Lower lobe of right lung (tissue), 2 donors: ENCODE measurements around the gene OR2H2. TPM values are rescaled to one million over a fixed set of nuclear protein-coding genes. Genes with fewer than 3 reads are reported as not detected.

Experiments used
- ATAC-seq, 2 donors: fragments of 200-7000 bp; cut with Tn5 transposase; one replicate each; pipeline ENCODE4 v1.9.1; 2020 to 2022; ENCODE audit warnings: mild to moderate bottlenecking in 2 of 2, moderate library complexity in 2 of 2
- DNase-seq: peaks from one replicate; pipeline ENCODE4 v3.0.0-alpha.2; 2020
- H3K27ac ChIP-seq: fragments of 200-600 bp; one replicate; pipeline ENCODE4 v1.8.0; 2022
- H3K27me3 ChIP-seq: fragments of 200-600 bp; one replicate; pipeline ENCODE4 v1.8.0; 2022; ENCODE audit warnings: low read depth
- H3K36me3 ChIP-seq: fragments of 200-600 bp; one replicate; pipeline ENCODE4 v1.8.0; 2022; ENCODE audit warnings: mild to moderate bottlenecking
- H3K4me1 ChIP-seq: fragments of 200-600 bp; one replicate; pipeline ENCODE4 v1.8.0; 2022
- H3K4me3 ChIP-seq: fragments of 200-600 bp; one replicate; pipeline ENCODE4 v1.8.0; 2022; ENCODE audit warnings: mild to moderate bottlenecking
- H3K9me3 ChIP-seq: fragments of 200-600 bp; one replicate; pipeline ENCODE4 v1.8.0; 2022
- intact Hi-C: fragments of 100-400 bp; cut with DNase I; formaldehyde crosslinking; loops from one replicate; pipeline ENCODE4 v1.11.0; 2022
- total RNA-seq: library from RNA; stranded (reverse); fragmentation: NEBNext Ultra II Directional; extraction: Animal tissue kit (Norgen Biotek cat#: 25700); gene quantifications from one replicate; pipeline ENCODE4 v1.2.1, GENCODE V29; 2021
- TF ChIP-seq, protein P1 (sequence below): fragments of 200-600 bp; IDR thresholded peaks from one replicate; pipeline ENCODE4 v1.8.0; 2022; ENCODE audit warnings: antibody characterized with exemption, mild to moderate bottlenecking
- donor health status: DM: no; HTN: yes; CAD: no; lungs with severe emphysema.

The OR2H2 gene
- total RNA-seq, 1 donor from 2014 or later, result not detected

GRCh38 chr6:29611426-29611825 lies 26.5 kb downstream of the OR2H2 start:
- Histone ChIP-seq H3K4me3 (no peak overlapping the region), H3K27ac (no peak overlapping the region), H3K36me3 (peaks cover 78% of the 10 kb centered on the region), H3K4me1 (no peaks in the 10 kb centered on the region), H3K9me3 (no peaks in the 10 kb centered on the region), H3K27me3 (no peaks in the 10 kb centered on the region)
- ATAC-seq (no peak), DNase-seq (no peak)
- TF ChIP-seq, protein P1, sequence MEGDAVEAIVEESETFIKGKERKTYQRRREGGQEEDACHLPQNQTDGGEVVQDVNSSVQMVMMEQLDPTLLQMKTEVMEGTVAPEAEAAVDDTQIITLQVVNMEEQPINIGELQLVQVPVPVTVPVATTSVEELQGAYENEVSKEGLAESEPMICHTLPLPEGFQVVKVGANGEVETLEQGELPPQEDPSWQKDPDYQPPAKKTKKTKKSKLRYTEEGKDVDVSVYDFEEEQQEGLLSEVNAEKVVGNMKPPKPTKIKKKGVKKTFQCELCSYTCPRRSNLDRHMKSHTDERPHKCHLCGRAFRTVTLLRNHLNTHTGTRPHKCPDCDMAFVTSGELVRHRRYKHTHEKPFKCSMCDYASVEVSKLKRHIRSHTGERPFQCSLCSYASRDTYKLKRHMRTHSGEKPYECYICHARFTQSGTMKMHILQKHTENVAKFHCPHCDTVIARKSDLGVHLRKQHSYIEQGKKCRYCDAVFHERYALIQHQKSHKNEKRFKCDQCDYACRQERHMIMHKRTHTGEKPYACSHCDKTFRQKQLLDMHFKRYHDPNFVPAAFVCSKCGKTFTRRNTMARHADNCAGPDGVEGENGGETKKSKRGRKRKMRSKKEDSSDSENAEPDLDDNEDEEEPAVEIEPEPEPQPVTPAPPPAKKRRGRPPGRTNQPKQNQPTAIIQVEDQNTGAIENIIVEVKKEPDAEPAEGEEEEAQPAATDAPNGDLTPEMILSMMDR, result no peak
- intact Hi-C loops, result no loop called here

GRCh38 chr6:29617782-29618554 lies 33.0 kb downstream of the OR2H2 start:
- no peak for ATAC-seq
- TF ChIP-seq, protein P1, result no peak
- Histone ChIP-seq H3K4me3 (no peak overlapping the region), H3K4me1 (no peaks in the 10 kb centered on the region), H3K36me3 (peaks cover 48% of the 10 kb centered on the region), H3K27me3 (no peaks in the 10 kb centered on the region), H3K27ac (no peak overlapping the region), H3K9me3 (no peaks in the 10 kb centered on the region)
- intact Hi-C loops, result no loop called here
- no peak for DNase-seq

GRCh38 chr6:29619578-29620160 lies 34.7 kb downstream of the OR2H2 start:
- H3K4me1 ChIP-seq, result no peaks in the 10 kb centered on the region
- peaks cover 37% of the 10 kb centered on the region for H3K36me3 ChIP-seq
- ATAC-seq (no peak), DNase-seq (no peak)
- H3K4me3 ChIP-seq, result no peak overlapping the region
- no peak overlapping the region for H3K27ac ChIP-seq
- no peaks in the 10 kb centered on the region for H3K27me3 ChIP-seq
- no peaks in the 10 kb centered on the region for H3K9me3 ChIP-seq
- TF ChIP-seq, protein P1, result no peak
- intact Hi-C loops, result no loop called here

- peaks cover 37% of the 10 kb centered on the region for H3K36me3 ChIP-seq
Observed at GRCh38 chr6:29620630-29621029, 35.7 kb downstream of the OR2H2 start.

DNA sequence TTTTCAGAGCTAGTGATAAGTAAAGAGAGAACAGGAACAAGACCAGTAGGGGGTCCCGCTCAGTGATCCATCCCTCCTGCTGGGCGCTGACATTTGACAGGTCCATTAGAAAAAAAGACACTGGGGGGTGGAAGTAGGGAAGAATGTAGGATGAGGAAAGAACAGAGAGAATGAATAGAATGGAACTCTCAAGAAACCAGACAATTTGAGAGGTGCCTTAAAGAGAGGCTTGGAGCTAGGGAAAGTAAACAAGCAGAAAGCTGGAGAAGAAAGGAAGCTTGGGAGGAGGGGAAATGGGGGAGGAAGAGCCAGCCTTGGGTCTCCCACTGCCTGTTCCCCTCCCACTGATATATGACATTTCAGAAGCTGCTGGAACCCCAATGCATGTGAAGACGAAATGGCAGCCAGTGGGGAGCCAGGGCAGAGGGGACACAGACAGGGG lies 39.6 kb downstream of the OR2H2 start:
- no peaks in the 10 kb centered on the region for H3K27me3 ChIP-seq
- ATAC-seq (no peak), DNase-seq (no peak)
- H3K4me3 ChIP-seq, result no peak overlapping the region
- intact Hi-C loops, result no loop called here
- peaks cover 32% of the 10 kb centered on the region for H3K36me3 ChIP-seq
- TF ChIP-seq, protein P1, result no peak
- H3K9me3 ChIP-seq, result no peaks in the 10 kb centered on the region
- no peak overlapping the region for H3K27ac ChIP-seq
- peaks cover 10% of the 10 kb centered on the region for H3K4me1 ChIP-seq

More at GRCh38 chr6:29620630-29621029, 35.7 kb downstream of the OR2H2 start:
- DNase-seq (no peak), ATAC-seq (no peak)
- Histone ChIP-seq H3K27me3 (no peaks in the 10 kb centered on the region), H3K4me3 (no peak overlapping the region), H3K9me3 (no peaks in the 10 kb centered on the region), H3K27ac (no peak overlapping the region), H3K4me1 (no peaks in the 10 kb centered on the region)
- TF ChIP-seq, protein P1, result no peak
- intact Hi-C loops, result no loop called here
